Loucy (cell line): ENCODE data around the gene SLC45A3.

Source experiments
- H2AFZ ChIP-seq: fragments of 200-600 bp; sonication (generic); 2 replicates; pipeline ENCODE4 v1.6.0; 2016; ENCODE audit warnings: antibody characterized with exemption, mild to moderate bottlenecking, low read length, moderate library complexity
- H3F3A ChIP-seq: fragments of 200-600 bp; 2 replicates; pipeline ENCODE4 v1.6.0; 2016; ENCODE audit warnings: antibody characterized with exemption, low read depth, mild to moderate bottlenecking
- H3K27me3 ChIP-seq: fragments of 200-600 bp; sonication (generic); 2 replicates; pipeline ENCODE4 v1.6.1; 2014; ENCODE audit warnings: low read length, mild to moderate bottlenecking; ENCODE audit not compliant: insufficient read depth, poor library complexity, severe bottlenecking
- H3K36me3 ChIP-seq: fragments of 200-600 bp; sonication (generic); 2 replicates; pipeline ENCODE4 v1.6.1; 2016; ENCODE audit warnings: low read length; ENCODE audit not compliant: insufficient read depth
- H3K4me1 ChIP-seq: fragments of 200-600 bp; sonication (generic); 2 replicates; pipeline ENCODE4 v1.5.1; 2014; ENCODE audit warnings: low read length, mild to moderate bottlenecking; ENCODE audit not compliant: insufficient read depth, poor library complexity, severe bottlenecking
- H3K4me2 ChIP-seq: fragments of 200-600 bp; sonication (generic); 2 replicates; pipeline ENCODE4 v1.6.0; 2014; ENCODE audit warnings: antibody characterized with exemption, low read length, low read depth, mild to moderate bottlenecking; ENCODE audit not compliant: poor library complexity, severe bottlenecking
- H3K4me3 ChIP-seq: fragments of 200-600 bp; sonication (generic); 2 replicates; pipeline ENCODE4 v1.5.1; 2014; ENCODE audit warnings: low read length, mild to moderate bottlenecking, mixed read lengths; ENCODE audit not compliant: poor library complexity, severe bottlenecking
- H3K79me2 ChIP-seq: fragments of 200-600 bp; sonication (generic); 2 replicates; pipeline ENCODE4 v1.6.1; 2014; ENCODE audit warnings: low read length; ENCODE audit not compliant: insufficient read depth
- H3K9ac ChIP-seq: fragments of 200-600 bp; sonication (generic); 2 replicates; pipeline ENCODE4 v1.6.0; 2014; ENCODE audit warnings: mild to moderate bottlenecking, low read depth, low read length, moderate library complexity; ENCODE audit not compliant: poor library complexity, severe bottlenecking
- H3K9me2 ChIP-seq: fragments of 200-600 bp; sonication (generic); replicated peaks from 2 replicates; pipeline ENCODE4 v1.6.1; 2016; ENCODE audit warnings: low read depth, low read length, mixed read lengths
- H3K9me3 ChIP-seq: fragments of 200-600 bp; sonication (generic); 2 replicates; pipeline ENCODE4 v1.6.1; 2014; ENCODE audit warnings: mild to moderate bottlenecking, antibody characterized with exemption, low read length, low read depth; ENCODE audit not compliant: insufficient read depth
- H4K20me1 ChIP-seq: fragments of 200-600 bp; sonication (generic); 2 replicates; pipeline ENCODE4 v1.6.0; 2014; ENCODE audit warnings: antibody characterized with exemption, low read length, mild to moderate bottlenecking; ENCODE audit not compliant: insufficient read depth, poor library complexity, severe bottlenecking
- EZH2phosphoT487 ChIP-seq: fragments of 200-600 bp; IDR thresholded peaks from 2 replicates; pipeline ENCODE4 v1.6.1; 2018; ENCODE audit warnings: antibody characterized with exemption, mild to moderate bottlenecking, moderate library complexity, borderline replicate concordance
- TF ChIP-seq, protein P1 (sequence below): fragments of 200-600 bp; sonication (generic); conservative IDR thresholded peaks from 2 replicates; pipeline ENCODE4 v1.5.1; 2014; ENCODE audit warnings: mild to moderate bottlenecking, antibody characterized with exemption, low read length

SLC45A3 gene

DNA sequence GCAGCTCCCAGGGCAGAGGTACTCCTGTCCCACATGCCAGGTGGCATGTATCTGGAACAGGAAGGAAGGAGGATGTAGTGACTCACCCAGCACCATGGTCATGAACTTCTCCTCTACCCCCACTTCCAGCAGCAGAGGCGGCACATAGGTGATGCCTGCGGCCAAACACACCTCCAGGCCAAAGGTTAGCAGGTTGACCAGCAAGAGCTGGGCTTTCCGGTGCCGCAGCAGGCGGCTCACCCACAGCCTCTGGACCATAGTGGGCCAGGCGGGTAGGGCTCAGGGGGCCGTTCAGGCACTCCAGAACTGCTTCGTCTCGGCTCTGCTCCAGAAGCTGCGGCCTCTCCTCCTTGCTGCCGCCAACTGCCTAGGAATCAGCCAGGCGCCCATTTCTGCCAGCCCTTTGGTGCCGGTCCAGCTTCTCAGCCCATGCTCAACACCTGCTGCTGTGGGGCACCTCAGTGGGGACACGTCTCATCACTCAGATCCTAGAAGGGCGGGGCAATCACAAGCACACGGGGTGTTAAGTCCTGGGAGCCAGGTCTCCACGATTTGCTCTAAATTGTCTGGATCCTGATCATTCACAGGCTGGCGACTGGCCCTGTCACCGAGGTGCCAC is 15.8 kb downstream of the SLC45A3 start:
- no peak overlapping the region for H3K4me3 ChIP-seq
- H3K36me3 ChIP-seq: peaks cover 27% of the 10 kb centered on the region; the same call in 1 of the 2 replicates
- no peaks in the 10 kb centered on the region for H3K9me2 ChIP-seq
- TF ChIP-seq, protein P1, sequence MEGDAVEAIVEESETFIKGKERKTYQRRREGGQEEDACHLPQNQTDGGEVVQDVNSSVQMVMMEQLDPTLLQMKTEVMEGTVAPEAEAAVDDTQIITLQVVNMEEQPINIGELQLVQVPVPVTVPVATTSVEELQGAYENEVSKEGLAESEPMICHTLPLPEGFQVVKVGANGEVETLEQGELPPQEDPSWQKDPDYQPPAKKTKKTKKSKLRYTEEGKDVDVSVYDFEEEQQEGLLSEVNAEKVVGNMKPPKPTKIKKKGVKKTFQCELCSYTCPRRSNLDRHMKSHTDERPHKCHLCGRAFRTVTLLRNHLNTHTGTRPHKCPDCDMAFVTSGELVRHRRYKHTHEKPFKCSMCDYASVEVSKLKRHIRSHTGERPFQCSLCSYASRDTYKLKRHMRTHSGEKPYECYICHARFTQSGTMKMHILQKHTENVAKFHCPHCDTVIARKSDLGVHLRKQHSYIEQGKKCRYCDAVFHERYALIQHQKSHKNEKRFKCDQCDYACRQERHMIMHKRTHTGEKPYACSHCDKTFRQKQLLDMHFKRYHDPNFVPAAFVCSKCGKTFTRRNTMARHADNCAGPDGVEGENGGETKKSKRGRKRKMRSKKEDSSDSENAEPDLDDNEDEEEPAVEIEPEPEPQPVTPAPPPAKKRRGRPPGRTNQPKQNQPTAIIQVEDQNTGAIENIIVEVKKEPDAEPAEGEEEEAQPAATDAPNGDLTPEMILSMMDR: no peak
- TF ChIP-seq EZH2phosphoT487: no peak
- peaks cover 49% of the 10 kb centered on the region for H3K4me1 ChIP-seq
- H3K27me3 ChIP-seq: no peaks in the 10 kb centered on the region
- peaks cover 36% of the 10 kb centered on the region; the same call in 1 of the 2 replicates for H3K79me2 ChIP-seq
- H3K9ac ChIP-seq: peak overlapping the region; percentile 3
- H3F3A ChIP-seq: no peaks in the 10 kb centered on the region
- no peak overlapping the region for H2AFZ ChIP-seq
- H3K9me3 ChIP-seq: no peaks in the 10 kb centered on the region
- no peak overlapping the region for H3K4me2 ChIP-seq
- H4K20me1 ChIP-seq: no peaks in the 10 kb centered on the region

DNA sequence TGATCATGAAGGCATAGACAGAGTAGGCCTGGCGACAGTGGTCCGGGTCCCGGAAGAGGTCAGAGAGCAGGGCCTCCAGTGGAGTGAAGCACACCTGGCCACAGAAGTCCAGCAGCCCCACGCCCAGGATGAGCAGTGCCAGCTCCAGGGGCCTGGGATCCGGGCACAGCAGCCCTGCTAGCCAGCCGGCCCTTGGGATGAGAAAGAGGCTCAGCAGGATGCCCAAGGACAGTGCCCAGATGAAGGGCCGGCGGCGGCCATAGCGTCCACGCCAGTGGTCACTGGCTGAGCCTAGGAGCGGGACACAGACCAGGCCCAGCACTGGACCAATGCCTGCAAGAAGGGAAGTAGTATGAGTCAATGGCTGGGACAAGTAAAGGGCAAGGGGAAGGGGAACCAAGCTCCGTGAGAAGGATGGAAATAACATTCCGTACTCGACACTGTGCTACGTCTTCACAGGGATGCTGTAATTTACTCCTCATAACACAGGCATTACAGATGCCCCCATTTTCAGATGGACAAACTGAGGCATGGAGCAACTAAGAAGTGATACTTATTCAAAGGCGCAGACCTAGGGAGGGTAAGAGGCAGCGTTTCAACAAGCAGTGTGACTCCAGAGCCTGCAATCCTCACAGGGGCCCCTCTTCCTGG is 16.9 kb downstream of the SLC45A3 start:
- no peaks in the 10 kb centered on the region for H3K9me2 ChIP-seq

DNA sequence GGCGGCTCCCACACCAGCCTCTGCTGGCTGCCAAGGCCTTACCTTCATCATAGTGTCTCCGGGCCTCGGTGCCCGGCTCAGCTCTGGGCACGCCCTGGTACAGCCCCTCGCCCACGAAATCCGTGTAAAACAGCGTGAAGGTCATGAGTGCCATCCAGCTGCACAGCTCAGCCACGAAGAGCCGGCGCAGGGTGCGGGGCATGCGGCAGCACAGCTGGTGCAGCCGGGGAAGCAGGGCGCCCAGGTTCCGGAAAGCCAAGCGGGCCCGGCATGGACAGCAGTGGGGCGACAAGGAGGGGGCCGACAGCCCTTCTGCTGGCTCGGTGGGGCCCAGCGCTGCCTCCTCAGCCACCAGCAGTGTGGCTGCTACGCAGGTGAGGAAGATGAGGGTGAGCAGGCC is 17.5 kb downstream of the SLC45A3 start:
- Histone ChIP-seq H3K9me3 (no peaks in the 10 kb centered on the region), H3K9me2 (no peaks in the 10 kb centered on the region), H2AFZ (no peak overlapping the region), H3K4me1 (peaks cover 35% of the 10 kb centered on the region), H3K9ac (no peak overlapping the region), H3K27me3 (no peaks in the 10 kb centered on the region), H3K79me2 (peaks cover 19% of the 10 kb centered on the region; the same call in 1 of the 2 replicates), H3F3A (no peaks in the 10 kb centered on the region), H3K4me3 (no peak overlapping the region), H3K4me2 (no peak overlapping the region), H3K36me3 (peaks cover 31% of the 10 kb centered on the region; the same call in 1 of the 2 replicates), H4K20me1 (no peaks in the 10 kb centered on the region)
- TF ChIP-seq, protein P1: no peak
- no peak for TF ChIP-seq EZH2phosphoT487

More for the DNA sequence above, 16.9 kb downstream of the SLC45A3 start:
- no peak for TF ChIP-seq EZH2phosphoT487
- TF ChIP-seq, protein P1: no peak
- Histone ChIP-seq H3K27me3 (no peaks in the 10 kb centered on the region), H3K79me2 (peaks cover 25% of the 10 kb centered on the region; the same call in 1 of the 2 replicates), H3K4me1 (peaks cover 38% of the 10 kb centered on the region), H4K20me1 (no peaks in the 10 kb centered on the region), H3K36me3 (peaks cover 31% of the 10 kb centered on the region; the same call in 1 of the 2 replicates), H2AFZ (no peak overlapping the region), H3F3A (no peaks in the 10 kb centered on the region), H3K4me2 (no peak overlapping the region), H3K4me3 (no peak overlapping the region), H3K9me3 (no peaks in the 10 kb centered on the region), H3K9ac (no peak overlapping the region)
